Activated CD4-positive, alpha-beta T cell treated with anti-CD3 and anti-CD28 coated beads, Interleukin-2, amount 10 ng/mL, durations not matched to agents 24 days and 14 days (primary cell): Measurements from ENCODE around the gene RNU2-63P. TPM values are rescaled to one million over a fixed set of nuclear protein-coding genes. Genes with fewer than 3 reads are reported as not detected.

Experiments
- DNase-seq: peaks from one replicate; pipeline ENCODE4 v3.0.0; 2022
- H3K27ac Mint-ChIP-seq: one replicate; pipeline ENCODE4 v1.8.0; 2022; ENCODE audit warnings: mild to moderate bottlenecking, mixed read lengths
- H3K27me3 Mint-ChIP-seq: one replicate; pipeline ENCODE4 v1.8.0; 2022; ENCODE audit warnings: mixed read lengths
- H3K36me3 Mint-ChIP-seq: one replicate; pipeline ENCODE4 v1.8.0; 2022; ENCODE audit warnings: low read depth, mild to moderate bottlenecking, mixed read lengths
- H3K4me1 Mint-ChIP-seq: one replicate; pipeline ENCODE4 v1.8.0; 2021; ENCODE audit warnings: mixed read lengths
- H3K4me3 Mint-ChIP-seq: one replicate; pipeline ENCODE4 v1.8.0; 2022; ENCODE audit warnings: mild to moderate bottlenecking, moderate library complexity, mixed read lengths
- H3K9me3 Mint-ChIP-seq: one replicate; pipeline ENCODE4 v1.8.0; 2021; ENCODE audit warnings: mixed read lengths
- intact Hi-C: fragments of 100-400 bp; cut with micrococcal nuclease; formaldehyde crosslinking; loops from one replicate; pipeline ENCODE4 v1.15.1; 2023
- total RNA-seq: library from RNA; stranded (reverse); gene quantifications from 2 replicates; pipeline ENCODE4 v1.2.3, GENCODE V29; 2022

The RNU2-63P gene
- 34.0 and 34.9 TPM in 2 replicates for total RNA-seq

GRCh38 chr2:88016086-88016959 lies at the start of gene RNU2-63P:
TSS of gene RNU2-63P (minus strand) at chr2:88016547.
- H3K36me3 Mint-ChIP-seq = peaks cover 2% of the 10 kb centered on the region
- H3K4me3 Mint-ChIP-seq = peak within 1 kb of the TSS; percentile 96
- intact Hi-C loops = loop anchor here (1.0 to 2.0 kb wide), 2 partner anchors 14 to 39 kb away; partner anchors contain the start of gene KRCC1
- peaks cover 14% of the 10 kb centered on the region for H3K4me1 Mint-ChIP-seq
- DNase-seq = peak; percentile 94
- no peaks in the 10 kb centered on the region for H3K27me3 Mint-ChIP-seq
- no peaks in the 10 kb centered on the region for H3K9me3 Mint-ChIP-seq
- peak within 1 kb of the TSS; percentile 97 for H3K27ac Mint-ChIP-seq

- Mint-ChIP-seq H3K27ac (no peak overlapping the region), H3K4me1 (peaks cover 23% of the 10 kb centered on the region), H3K9me3 (no peaks in the 10 kb centered on the region), H3K36me3 (no peaks in the 10 kb centered on the region), H3K27me3 (no peaks in the 10 kb centered on the region), H3K4me3 (no peak overlapping the region)
- intact Hi-C loops = no loop called here
- DNase-seq = no peak
These were observed 44.9 kb upstream of the RNU2-63P start for GRCh38 chr2:88061295-88061694.

GRCh38 chr2:88060907-88061275 lies 44.5 kb upstream of the RNU2-63P start:
- H3K27ac Mint-ChIP-seq = no peak overlapping the region
- intact Hi-C loops = loop anchor here (1.0 kb wide), 1 partner anchor 99 kb away; no protein-coding TSS in a partner anchor
- H3K4me1 Mint-ChIP-seq = peaks cover 27% of the 10 kb centered on the region
- H3K27me3 Mint-ChIP-seq = no peaks in the 10 kb centered on the region
- no peak overlapping the region for H3K4me3 Mint-ChIP-seq
- no peaks in the 10 kb centered on the region for H3K9me3 Mint-ChIP-seq
- DNase-seq = no peak
- H3K36me3 Mint-ChIP-seq = no peaks in the 10 kb centered on the region

- no peaks in the 10 kb centered on the region for H3K27me3 Mint-ChIP-seq
- H3K36me3 Mint-ChIP-seq = peaks cover under 1% of the 10 kb centered on the region
- peak; percentile 76 for DNase-seq
- H3K27ac Mint-ChIP-seq = no peak overlapping the region
- no peaks in the 10 kb centered on the region for H3K9me3 Mint-ChIP-seq
- intact Hi-C loops = loop anchor here (1.0 to 10.0 kb wide), 2 partner anchors 100 to 565 kb away; partner anchors contain the start of gene EIF2AK3
- H3K4me3 Mint-ChIP-seq = no peak overlapping the region
- H3K4me1 Mint-ChIP-seq = peaks cover 30% of the 10 kb centered on the region
These were observed 43.9 kb upstream of the RNU2-63P start for GRCh38 chr2:88059979-88060906.

- Mint-ChIP-seq H3K27me3 (no peaks in the 10 kb centered on the region), H3K36me3 (peaks cover 18% of the 10 kb centered on the region), H3K4me3 (no peak overlapping the region), H3K4me1 (peaks cover 45% of the 10 kb centered on the region), H3K27ac (peak overlapping the region; percentile 21), H3K9me3 (no peaks in the 10 kb centered on the region)
- intact Hi-C loops = loop anchor here (10.0 kb wide), 1 partner anchor 567 kb away; the partner anchor contains the start of gene EIF2AK3
- DNase-seq = peak; percentile 58
These were observed 41.8 kb upstream of the RNU2-63P start for GRCh38 chr2:88058191-88058590.

- Mint-ChIP-seq H3K36me3 (peaks cover 24% of the 10 kb centered on the region), H3K27ac (peak overlapping the region; percentile 57), H3K9me3 (no peaks in the 10 kb centered on the region), H3K4me3 (peak overlapping the region; percentile 25), H3K27me3 (no peaks in the 10 kb centered on the region), H3K4me1 (peaks cover 51% of the 10 kb centered on the region)
- intact Hi-C loops = loop anchor here (10.0 kb wide), 1 partner anchor 567 kb away; the partner anchor contains the start of gene EIF2AK3
- DNase-seq = peak; percentile 54
These were observed 41.1 kb upstream of the RNU2-63P start for GRCh38 chr2:88057437-88057844.

- Mint-ChIP-seq H3K27ac (peak within 1 kb of the TSS; percentile 96), H3K4me1 (peaks cover 55% of the 10 kb centered on the region), H3K4me3 (peak within 1 kb of the TSS; percentile 97), H3K9me3 (no peaks in the 10 kb centered on the region), H3K36me3 (peaks cover 33% of the 10 kb centered on the region), H3K27me3 (no peaks in the 10 kb centered on the region)
- intact Hi-C loops = loop anchor here (1.0 to 10.0 kb wide), 2 partner anchors 39 to 569 kb away; partner anchors contain the start of genes EIF2AK3 and RNU2-63P
- peak; percentile 98 for DNase-seq
These were observed 39.2 kb upstream of the RNU2-63P start, which contains the start of gene KRCC1 for GRCh38 chr2:88055371-88056128. TSS of gene KRCC1 (minus strand) at chr2:88055783. CDS start at chr2:88028563, 27,220 bp downstream.

- Mint-ChIP-seq H3K4me1 (peaks cover 54% of the 10 kb centered on the region), H3K27ac (peak overlapping the region; percentile 96), H3K27me3 (no peaks in the 10 kb centered on the region), H3K4me3 (peak overlapping the region; percentile 97), H3K9me3 (no peaks in the 10 kb centered on the region), H3K36me3 (peaks cover 37% of the 10 kb centered on the region)
- intact Hi-C loops = loop anchor here (1.0 to 10.0 kb wide), 2 partner anchors 39 to 570 kb away; partner anchors contain the start of genes EIF2AK3 and RNU2-63P
- DNase-seq = no peak
These were observed 38.5 kb upstream of the RNU2-63P start for GRCh38 chr2:88054782-88055370.

- H3K9me3 Mint-ChIP-seq = no peaks in the 10 kb centered on the region
- no peaks in the 10 kb centered on the region for H3K27me3 Mint-ChIP-seq
- peaks cover 43% of the 10 kb centered on the region for H3K36me3 Mint-ChIP-seq
- peak overlapping the region; percentile 96 for H3K27ac Mint-ChIP-seq
- intact Hi-C loops = loop anchor here (10.0 kb wide), 1 partner anchor 571 kb away; the partner anchor contains the start of gene EIF2AK3
- peaks cover 54% of the 10 kb centered on the region for H3K4me1 Mint-ChIP-seq
- peak overlapping the region; percentile 97 for H3K4me3 Mint-ChIP-seq
- peak; percentile 64 for DNase-seq
These were observed 37.8 kb upstream of the RNU2-63P start for GRCh38 chr2:88053934-88054781.

- H3K4me1 Mint-ChIP-seq = peaks cover 54% of the 10 kb centered on the region
- intact Hi-C loops = loop anchor here (10.0 kb wide), 1 partner anchor 572 kb away; the partner anchor contains the start of gene EIF2AK3
- H3K36me3 Mint-ChIP-seq = peaks cover 49% of the 10 kb centered on the region
- DNase-seq = no peak
- H3K27ac Mint-ChIP-seq = peak overlapping the region; percentile 96
- no peaks in the 10 kb centered on the region for H3K9me3 Mint-ChIP-seq
- H3K27me3 Mint-ChIP-seq = no peaks in the 10 kb centered on the region
- peak overlapping the region; percentile 97 for H3K4me3 Mint-ChIP-seq
These were observed 36.9 kb upstream of the RNU2-63P start for GRCh38 chr2:88053296-88053695.

- no peaks in the 10 kb centered on the region for H3K27me3 Mint-ChIP-seq
- H3K36me3 Mint-ChIP-seq = peaks cover 51% of the 10 kb centered on the region
- H3K27ac Mint-ChIP-seq = no peak overlapping the region
- peaks cover 42% of the 10 kb centered on the region for H3K4me1 Mint-ChIP-seq
- intact Hi-C loops = loop anchor here (10.0 kb wide), 1 partner anchor 573 kb away; the partner anchor contains the start of gene EIF2AK3
- H3K9me3 Mint-ChIP-seq = no peaks in the 10 kb centered on the region
- DNase-seq = no peak
- no peak overlapping the region for H3K4me3 Mint-ChIP-seq
These were observed 35.4 kb upstream of the RNU2-63P start for GRCh38 chr2:88051792-88052191.
